ENCODE results near the gene MACROD2. TPM values are rescaled to one million over a fixed set of nuclear protein-coding genes. Genes with fewer than 3 reads are reported as not detected.

The MACROD2 gene
- total and polyA plus RNA-seq, 4 donors, result 0.66 to 10.5 (median 3.3) TPM

DNA sequence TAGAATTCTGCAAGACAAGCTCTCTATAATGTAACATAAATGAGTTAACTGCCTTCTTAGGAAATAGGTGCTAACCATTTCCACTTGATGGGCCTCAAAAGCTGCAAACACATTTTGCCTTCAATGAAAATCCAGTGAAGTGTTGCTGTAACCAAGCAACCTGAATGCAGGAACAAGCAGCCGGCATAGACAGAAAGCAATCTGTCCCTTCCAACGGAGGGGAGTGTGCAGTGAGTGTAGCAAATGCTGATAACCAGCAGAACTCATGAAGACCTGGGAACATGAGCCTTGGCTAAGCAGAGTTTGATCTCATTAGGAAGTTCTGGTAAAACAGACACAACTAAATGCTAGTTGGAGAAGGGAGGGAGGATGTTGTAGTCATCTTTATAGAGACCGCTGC is 1880.1 kb downstream of the MACROD2 start:
- WGBS, result 75% methylated on average over 3 of the region's 3 CpGs
- TF ChIP-seq RXRA (IDR thresholded peaks at IDR 0.05), result no peak
- TF ChIP-seq, protein P1, sequence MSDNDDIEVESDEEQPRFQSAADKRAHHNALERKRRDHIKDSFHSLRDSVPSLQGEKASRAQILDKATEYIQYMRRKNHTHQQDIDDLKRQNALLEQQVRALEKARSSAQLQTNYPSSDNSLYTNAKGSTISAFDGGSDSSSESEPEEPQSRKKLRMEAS (IDR thresholded peaks at IDR 0.05), result no peak
- TF ChIP-seq, protein P2, sequence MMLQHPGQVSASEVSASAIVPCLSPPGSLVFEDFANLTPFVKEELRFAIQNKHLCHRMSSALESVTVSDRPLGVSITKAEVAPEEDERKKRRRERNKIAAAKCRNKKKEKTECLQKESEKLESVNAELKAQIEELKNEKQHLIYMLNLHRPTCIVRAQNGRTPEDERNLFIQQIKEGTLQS (IDR thresholded peaks at IDR 0.05), result no peak
- TF ChIP-seq NR2F2 (IDR thresholded peaks at IDR 0.05), result no peak
- TF ChIP-seq SP1 (IDR thresholded peaks at IDR 0.05), result no peak
- TF ChIP-seq FOXA2 (IDR thresholded peaks at IDR 0.05), result no peak
- no peak for TF ChIP-seq JUND (IDR thresholded peaks at IDR 0.05)
- TF ChIP-seq HNF4G (IDR thresholded peaks at IDR 0.05), result no peak
- no peak for TF ChIP-seq TAF1 (conservative IDR thresholded peaks at IDR 0.05)
- TF ChIP-seq EGR1 (IDR thresholded peaks at IDR 0.05; ENCODE audit: low read depth in 2 of 2), result no peak
- no peak for TF ChIP-seq FOXA1 (IDR thresholded peaks at IDR 0.05)
- TF ChIP-seq, protein P3, sequence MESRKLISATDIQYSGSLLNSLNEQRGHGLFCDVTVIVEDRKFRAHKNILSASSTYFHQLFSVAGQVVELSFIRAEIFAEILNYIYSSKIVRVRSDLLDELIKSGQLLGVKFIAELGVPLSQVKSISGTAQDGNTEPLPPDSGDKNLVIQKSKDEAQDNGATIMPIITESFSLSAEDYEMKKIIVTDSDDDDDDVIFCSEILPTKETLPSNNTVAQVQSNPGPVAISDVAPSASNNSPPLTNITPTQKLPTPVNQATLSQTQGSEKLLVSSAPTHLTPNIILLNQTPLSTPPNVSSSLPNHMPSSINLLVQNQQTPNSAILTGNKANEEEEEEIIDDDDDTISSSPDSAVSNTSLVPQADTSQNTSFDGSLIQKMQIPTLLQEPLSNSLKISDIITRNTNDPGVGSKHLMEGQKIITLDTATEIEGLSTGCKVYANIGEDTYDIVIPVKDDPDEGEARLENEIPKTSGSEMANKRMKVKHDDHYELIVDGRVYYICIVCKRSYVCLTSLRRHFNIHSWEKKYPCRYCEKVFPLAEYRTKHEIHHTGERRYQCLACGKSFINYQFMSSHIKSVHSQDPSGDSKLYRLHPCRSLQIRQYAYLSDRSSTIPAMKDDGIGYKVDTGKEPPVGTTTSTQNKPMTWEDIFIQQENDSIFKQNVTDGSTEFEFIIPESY (IDR thresholded peaks at IDR 0.05), result no peak
- no peak overlapping the region for H3K27ac ChIP-seq (ENCODE audit: low read depth in 1 of 2, low read length in 2 of 2)
- peaks cover 0 to 6% (median 2%) of the 10 kb centered on the region in 4 donors for H3K9me3 ChIP-seq (ENCODE audit: control insufficient read depth in 4 of 4, low read length in 3 of 4)
- H3K4me1 ChIP-seq (ENCODE audit: control insufficient read depth in 4 of 4, insufficient read depth in 4 of 4, low read length in 3 of 4), result no peaks in the 10 kb centered on the region
- DNase-seq (ENCODE audit: low spot score), result no peak
- no peaks in the 10 kb centered on the region for H3K36me3 ChIP-seq (ENCODE audit: control insufficient read depth in 4 of 4, insufficient read depth in 3 of 4, low read depth in 1 of 4, low read length in 3 of 4)
- no peak overlapping the region for H3K4me3 ChIP-seq (ENCODE audit: low read depth in 1 of 3, low read length in 3 of 3)
- no peaks in the 10 kb centered on the region for H3K27me3 ChIP-seq (ENCODE audit: control insufficient read depth in 4 of 4, insufficient read depth in 4 of 4, low read length in 3 of 4)
- no peak overlapping the region for H3K9ac ChIP-seq (ENCODE audit: low read depth in 1 of 2, low read length in 2 of 2)

GRCh38 chr20:15882553-15882952 is 1887.2 kb downstream of the MACROD2 start:
- H3K36me3 ChIP-seq (ENCODE audit: control insufficient read depth in 4 of 4, insufficient read depth in 3 of 4, low read depth in 1 of 4, low read length in 3 of 4), result no peaks in the 10 kb centered on the region
- TF ChIP-seq EGR1 (IDR thresholded peaks at IDR 0.05; ENCODE audit: low read depth in 2 of 2) (no peak), RXRA (IDR thresholded peaks at IDR 0.05) (no peak), JUND (IDR thresholded peaks at IDR 0.05) (no peak), SP1 (IDR thresholded peaks at IDR 0.05) (no peak), FOXA1 (IDR thresholded peaks at IDR 0.05) (no peak), RAD21 (IDR thresholded peaks at IDR 0.05) (no peak), REST (IDR thresholded peaks at IDR 0.05) (no peak), HNF4G (IDR thresholded peaks at IDR 0.05) (no peak), YY1 (IDR thresholded peaks at IDR 0.05) (no peak), HNF4A (conservative IDR thresholded peaks at IDR 0.05) (no peak), TAF1 (conservative IDR thresholded peaks at IDR 0.05) (no peak), GABPA (IDR thresholded peaks at IDR 0.05 in 1 of 2, conservative IDR thresholded peaks at IDR 0.05 in 1 of 2) (no peak), NR2F2 (IDR thresholded peaks at IDR 0.05) (no peak)
- TF ChIP-seq, protein P1 (IDR thresholded peaks at IDR 0.05), result no peak
- DNase-seq (ENCODE audit: low spot score), result no peak
- H3K4me3 ChIP-seq (ENCODE audit: low read depth in 1 of 3, low read length in 3 of 3), result no peak overlapping the region
- H3K4me1 ChIP-seq (ENCODE audit: control insufficient read depth in 4 of 4, insufficient read depth in 4 of 4, low read length in 3 of 4), result no peaks in the 10 kb centered on the region
- H3K27ac ChIP-seq (ENCODE audit: low read depth in 1 of 2, low read length in 2 of 2), result no peak overlapping the region
- no peak overlapping the region for H3K9ac ChIP-seq (ENCODE audit: low read depth in 1 of 2, low read length in 2 of 2)
- H3K27me3 ChIP-seq (ENCODE audit: control insufficient read depth in 4 of 4, insufficient read depth in 4 of 4, low read length in 3 of 4), result no peaks in the 10 kb centered on the region
- peaks cover 1 to 9% (median 6%) of the 10 kb centered on the region in 4 donors for H3K9me3 ChIP-seq (ENCODE audit: control insufficient read depth in 4 of 4, low read length in 3 of 4)
- 85% methylated on average over 4 of the region's 4 CpGs for WGBS

Data from liver (tissue), 9 donors.